M059J (cell line): ENCODE measurements around the gene NBPF20. TPM values are rescaled to one million over a fixed set of nuclear protein-coding genes. Genes with fewer than 3 reads are reported as not detected.
"Not testable (repeated sequence)": the region's sequence is repeated elsewhere in the genome, so short reads cannot be mapped to it uniquely, and the experiment has no call there.

Experiments used
- DNase-seq: peaks from one replicate; pipeline ENCODE4 v3.0.0-alpha.2; 2012; ENCODE audit warnings: low read depth
- total RNA-seq: library from RNA; depleted of rRNA; stranded (reverse); fragments of >200 nt; shearing (Covaris generic); gene quantifications from 2 replicates; pipeline ENCODE4 v1.2.3, GENCODE V29; 2014; rRNA removed

The NBPF20 gene, protein sequence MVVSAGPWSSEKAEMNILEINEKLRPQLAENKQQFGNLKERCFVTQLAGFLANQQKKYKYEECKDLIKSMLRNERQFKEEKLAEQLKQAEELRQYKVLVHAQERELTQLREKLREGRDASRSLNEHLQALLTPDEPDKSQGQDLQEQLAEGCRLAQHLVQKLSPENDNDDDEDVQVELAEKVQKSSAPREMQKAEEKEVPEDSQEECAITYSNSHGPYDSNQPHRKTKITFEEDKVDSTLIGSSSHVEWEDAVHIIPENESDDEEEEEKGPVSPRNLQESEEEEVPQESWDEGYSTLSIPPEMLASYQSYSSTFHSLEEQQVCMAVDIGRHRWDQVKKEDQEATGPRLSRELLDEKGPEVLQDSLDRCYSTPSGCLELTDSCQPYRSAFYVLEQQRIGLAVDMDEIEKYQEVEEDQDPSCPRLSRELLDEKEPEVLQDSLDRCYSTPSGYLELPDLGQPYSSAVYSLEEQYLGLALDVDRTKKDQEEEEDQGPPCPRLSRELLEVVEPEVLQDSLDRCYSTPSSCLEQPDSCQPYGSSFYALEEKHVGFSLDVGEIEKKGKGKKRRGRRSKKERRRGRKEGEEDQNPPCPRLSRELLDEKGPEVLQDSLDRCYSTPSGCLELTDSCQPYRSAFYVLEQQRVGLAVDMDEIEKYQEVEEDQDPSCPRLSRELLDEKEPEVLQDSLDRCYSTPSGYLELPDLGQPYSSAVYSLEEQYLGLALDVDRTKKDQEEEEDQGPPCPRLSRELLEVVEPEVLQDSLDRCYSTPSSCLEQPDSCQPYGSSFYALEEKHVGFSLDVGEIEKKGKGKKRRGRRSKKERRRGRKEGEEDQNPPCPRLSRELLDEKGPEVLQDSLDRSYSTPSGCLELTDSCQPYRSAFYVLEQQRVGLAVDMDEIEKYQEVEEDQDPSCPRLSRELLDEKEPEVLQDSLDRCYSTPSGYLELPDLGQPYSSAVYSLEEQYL (N-terminal part only)
- total RNA-seq = 1.1 and 3.3 TPM in 2 replicates

GRCh38 chr1:145425436-145426029 is at the start of gene NBPF20:
TSS of gene NBPF20 (minus strand) at chr1:145425603. CDS start at chr1:145405272, 20,331 bp downstream.
- DNase-seq = peak; percentile 81

- not testable (repeated sequence) for DNase-seq
Observed at GRCh38 chr1:145474837-145475368, 49.5 kb upstream of the NBPF20 start.

DNA sequence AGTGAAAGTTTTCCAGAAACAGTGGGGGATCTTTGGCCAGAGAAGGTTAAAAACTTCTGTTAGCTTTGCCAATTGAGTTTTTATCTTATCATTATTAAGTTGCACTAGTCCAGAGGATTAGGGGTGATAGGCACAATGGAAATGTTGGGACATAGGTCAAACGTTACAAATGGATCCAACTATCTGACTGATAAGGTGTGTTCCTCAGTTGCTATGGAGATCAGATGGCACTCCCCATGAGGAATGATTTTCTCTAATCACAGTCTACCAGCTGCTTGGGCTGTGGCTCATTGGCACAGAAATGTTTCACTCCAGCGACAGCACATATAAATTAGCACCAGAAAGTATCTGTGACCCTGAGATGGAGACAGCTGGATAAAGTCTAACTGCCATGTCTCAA is 47.3 kb upstream of the NBPF20 start:
- DNase-seq = not testable (repeated sequence)

DNA sequence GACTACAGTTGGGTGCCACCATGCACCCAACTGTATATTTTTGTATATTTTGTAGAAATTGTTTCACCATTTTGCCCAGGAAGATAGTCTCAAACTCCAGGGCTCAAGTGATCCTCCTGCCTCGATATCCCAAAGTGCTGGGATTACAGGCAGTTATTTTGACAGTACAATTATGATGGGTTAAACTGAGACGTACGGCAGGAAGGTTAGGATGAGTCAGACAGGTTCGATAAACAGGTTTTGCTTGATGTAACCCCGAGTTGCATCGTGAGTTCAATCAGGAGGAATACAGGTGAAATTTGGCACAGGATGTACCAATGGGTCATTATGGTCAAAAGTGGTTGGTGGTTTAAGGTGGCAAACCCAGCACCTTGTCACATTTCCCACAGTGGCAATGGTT is 46.0 kb upstream of the NBPF20 start:
- DNase-seq = not testable (repeated sequence)

- DNase-seq = peak; percentile 81
Observed at GRCh38 chr1:145465405-145466144, 40.2 kb upstream of the NBPF20 start.

- not testable (repeated sequence) for DNase-seq
Observed at GRCh38 chr1:145464708-145465336, 39.4 kb upstream of the NBPF20 start.

DNA sequence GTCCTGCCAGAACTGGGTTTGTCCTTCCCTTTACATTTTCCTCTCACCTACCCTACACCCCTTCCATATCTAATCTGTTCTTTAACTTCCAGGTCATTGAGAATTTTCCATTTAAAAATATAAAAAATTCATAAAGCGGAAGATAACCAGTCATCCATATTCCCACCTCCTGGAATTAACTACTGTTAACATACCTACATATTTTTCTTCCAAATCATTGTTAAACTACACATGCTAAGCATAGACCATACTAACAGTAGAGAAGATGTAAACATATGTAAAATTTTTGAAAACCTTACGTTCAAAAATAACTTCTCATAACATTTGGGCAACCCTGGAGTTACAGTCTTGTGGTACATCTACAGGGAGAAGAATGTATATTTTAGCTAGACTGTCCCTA is 38.6 kb upstream of the NBPF20 start:
- not testable (repeated sequence) for DNase-seq

GRCh38 chr1:145460684-145461083 is 35.3 kb upstream of the NBPF20 start:
- not testable (repeated sequence) for DNase-seq

GRCh38 chr1:145460048-145460447 is 34.6 kb upstream of the NBPF20 start:
- DNase-seq = not testable (repeated sequence)

DNA sequence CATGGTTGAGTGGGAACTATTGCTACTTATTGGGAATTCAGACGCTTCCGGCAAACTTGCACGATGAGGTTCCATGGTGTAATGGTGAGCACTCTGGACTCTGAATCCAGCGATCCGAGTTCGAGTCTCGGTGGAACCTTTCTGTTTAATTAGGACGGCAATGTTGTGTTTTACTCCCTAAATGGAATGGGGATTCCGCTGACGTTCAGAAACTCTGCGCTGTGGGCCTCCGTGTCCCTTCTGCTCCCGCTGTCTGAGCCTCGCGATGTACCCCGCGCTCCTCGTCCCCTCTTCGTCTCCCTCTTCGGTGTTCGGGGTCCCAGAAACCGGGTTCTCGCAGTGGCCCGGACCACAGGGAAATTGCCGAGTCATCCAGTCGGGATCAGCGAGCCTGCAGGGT is 34.2 kb upstream of the NBPF20 start:
- not testable (repeated sequence) for DNase-seq

- not testable (repeated sequence) for DNase-seq
Observed at GRCh38 chr1:145459063-145459462, 33.7 kb upstream of the NBPF20 start.

DNA sequence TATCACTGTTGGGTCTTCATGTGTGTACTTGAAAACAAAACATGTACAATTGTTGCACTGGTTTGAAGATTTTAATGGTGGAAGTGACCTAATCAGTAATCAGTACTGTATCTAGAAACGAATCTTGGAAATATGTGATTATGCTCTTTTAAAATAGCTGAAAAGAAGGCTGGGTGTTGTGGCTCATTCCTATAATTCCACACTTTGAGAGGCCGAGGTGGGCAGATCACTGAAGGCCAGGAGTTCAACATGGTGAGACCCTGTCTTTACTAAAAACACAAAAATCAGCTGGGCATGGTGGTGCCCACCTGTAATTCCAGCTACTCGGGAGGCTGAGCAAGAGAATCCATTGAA is 29.4 kb upstream of the NBPF20 start:
- DNase-seq = not testable (repeated sequence)

- DNase-seq = not testable (repeated sequence)
Observed at GRCh38 chr1:145453873-145454823, 28.7 kb upstream of the NBPF20 start.

GRCh38 chr1:145452506-145452905 is 27.1 kb upstream of the NBPF20 start:
- not testable (repeated sequence) for DNase-seq

GRCh38 chr1:145451914-145452313 is 26.5 kb upstream of the NBPF20 start:
- DNase-seq = peak; percentile 9

DNA sequence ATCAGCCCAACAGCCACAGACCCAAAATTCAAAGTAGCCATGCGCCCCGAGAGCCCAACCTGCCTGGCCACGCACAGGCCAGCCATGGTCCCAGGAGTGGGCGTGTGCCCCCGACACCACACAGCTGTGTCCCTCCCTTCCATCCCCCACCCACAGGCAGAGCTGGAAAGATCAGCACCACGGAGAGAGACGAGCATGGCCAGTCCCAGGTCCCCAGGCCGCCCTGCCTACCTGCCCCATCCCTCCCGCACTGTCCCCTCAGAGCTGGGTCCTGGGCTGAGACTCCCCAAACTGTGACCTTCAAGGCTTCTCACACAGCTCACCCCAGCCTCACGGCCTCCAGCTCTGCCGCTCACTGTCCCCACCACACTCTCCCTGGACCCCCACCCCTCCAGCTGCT is 19.8 kb upstream of the NBPF20 start:
- DNase-seq = not testable (repeated sequence)

GRCh38 chr1:145442340-145442739 is 16.9 kb upstream of the NBPF20 start:
- not testable (repeated sequence) for DNase-seq

GRCh38 chr1:145431363-145432256 is 6.2 kb upstream of the NBPF20 start:
- DNase-seq = not testable (repeated sequence)
